NCI-H82 (cell line): Measurements from ENCODE around the gene CD82.
"Not testable (repeated sequence)": the region's sequence is repeated elsewhere in the genome, so short reads cannot be mapped to it uniquely, and the experiment has no call there.

Experiments
- DNase-seq: peaks from one replicate; lab custom pipeline; 2025; lab: John Stamatoyannopoulos, UW

CD82 gene

GRCh38 chr11:44533921-44534711 is 31.3 kb upstream of the CD82 start:
- no peak for DNase-seq

DNA sequence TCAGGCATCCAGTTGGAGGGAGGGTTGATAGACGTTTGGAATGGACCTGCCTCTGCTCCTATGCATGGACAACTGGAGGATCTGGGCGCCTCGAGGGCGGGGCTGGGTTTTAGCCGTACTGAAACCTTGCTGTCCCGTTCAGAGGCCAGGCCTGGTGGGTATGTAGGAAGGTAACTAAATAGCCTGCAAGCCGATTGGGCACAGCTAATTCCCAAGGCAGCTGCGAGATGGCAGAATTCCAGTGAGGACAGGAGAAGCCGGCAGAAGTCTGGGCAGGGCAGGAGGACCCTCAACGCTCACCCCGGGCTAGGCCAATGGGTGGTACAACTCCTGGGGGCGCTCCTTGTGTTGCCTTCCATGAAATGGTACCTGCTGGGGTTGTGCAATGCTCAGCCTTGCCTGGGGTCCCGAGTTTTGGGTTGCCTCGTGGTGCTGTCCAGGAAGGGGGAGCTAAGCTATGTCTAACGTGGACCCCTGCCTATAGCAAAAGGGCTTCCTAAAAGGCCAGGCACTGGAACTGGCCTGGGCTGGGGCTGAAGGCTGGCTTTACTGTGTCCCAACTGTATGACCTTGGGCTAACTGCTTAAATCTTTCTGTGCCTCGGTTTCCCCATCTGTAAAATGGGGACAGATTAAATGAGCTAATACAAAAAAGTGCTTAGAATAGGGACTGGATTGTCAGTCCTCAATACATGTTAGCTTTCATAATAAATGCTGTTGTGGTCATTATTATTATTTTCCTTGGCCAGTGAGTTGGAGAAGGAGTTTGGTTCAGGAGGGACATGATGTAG is 30.1 kb upstream of the CD82 start:
- peak; percentile 9 for DNase-seq

GRCh38 chr11:44536788-44537516 is 28.5 kb upstream of the CD82 start:
- no peak for DNase-seq

GRCh38 chr11:44537679-44538078 is 27.8 kb upstream of the CD82 start:
- no peak for DNase-seq

GRCh38 chr11:44538375-44539054 is 26.9 kb upstream of the CD82 start:
- peak; percentile 79 for DNase-seq

DNA sequence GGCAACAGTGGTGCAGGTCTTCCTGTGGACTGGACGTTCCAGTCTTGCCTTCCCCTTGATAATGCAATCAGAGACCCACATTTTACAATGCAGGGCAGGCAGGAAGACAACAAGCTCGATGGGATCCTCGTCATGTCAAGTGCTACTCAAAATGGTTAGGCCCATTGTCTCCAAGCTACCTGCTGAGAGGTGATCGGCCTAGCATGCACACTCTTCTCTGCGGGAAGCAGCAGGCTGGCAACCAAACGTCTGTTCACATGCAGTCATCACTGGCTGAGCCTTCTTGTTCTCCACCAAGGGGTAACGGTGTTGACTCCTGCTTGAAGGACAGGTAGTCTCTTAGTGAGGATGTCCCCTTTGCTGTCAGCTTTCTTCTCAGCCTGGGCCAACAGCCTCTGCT is 25.5 kb upstream of the CD82 start:
- DNase-seq, result no peak

- no peak for DNase-seq
Observed at GRCh38 chr11:44540667-44541066, 24.8 kb upstream of the CD82 start.

DNA sequence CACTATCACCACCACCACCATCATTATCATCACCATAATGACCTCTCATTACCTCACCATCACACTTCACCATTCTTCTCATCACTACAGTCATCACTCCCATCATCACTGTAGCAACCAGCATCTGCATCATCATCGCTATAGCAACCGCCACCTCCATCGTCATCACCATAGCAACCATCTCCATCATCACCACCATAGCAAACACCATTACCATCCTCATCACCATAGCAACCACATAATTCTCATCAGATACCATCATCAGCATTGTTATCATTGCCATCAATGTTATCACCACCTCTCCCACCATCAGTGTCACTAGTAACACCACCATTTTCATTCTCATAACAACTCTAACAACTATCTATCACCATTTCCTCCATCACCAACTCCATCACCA is 23.1 kb upstream of the CD82 start:
- DNase-seq, result no peak

- not testable (repeated sequence) for DNase-seq
Observed at GRCh38 chr11:44546984-44547383, 18.5 kb upstream of the CD82 start.

DNA sequence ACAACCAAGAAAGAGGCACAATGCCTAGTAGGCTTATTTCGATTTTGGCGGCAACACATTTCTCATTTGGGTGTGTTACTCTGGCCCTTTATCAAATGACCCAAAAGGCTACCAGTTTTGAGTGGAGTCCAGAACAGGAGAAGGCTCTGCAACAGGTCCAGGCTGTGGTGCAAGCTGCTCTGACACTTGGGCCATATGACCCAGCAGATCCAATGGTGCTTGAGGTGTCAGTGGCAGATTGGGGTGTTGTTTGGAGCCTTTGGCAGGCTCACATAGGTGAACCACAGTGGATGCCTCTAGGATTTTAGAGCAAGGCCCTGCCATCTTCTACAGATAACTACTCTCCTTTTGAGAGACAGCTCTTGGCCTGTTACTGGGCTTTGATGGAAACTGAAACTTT is 17.9 kb upstream of the CD82 start:
- not testable (repeated sequence) for DNase-seq

- DNase-seq, result no peak
Observed at GRCh38 chr11:44548032-44548695, 17.3 kb upstream of the CD82 start.

DNA sequence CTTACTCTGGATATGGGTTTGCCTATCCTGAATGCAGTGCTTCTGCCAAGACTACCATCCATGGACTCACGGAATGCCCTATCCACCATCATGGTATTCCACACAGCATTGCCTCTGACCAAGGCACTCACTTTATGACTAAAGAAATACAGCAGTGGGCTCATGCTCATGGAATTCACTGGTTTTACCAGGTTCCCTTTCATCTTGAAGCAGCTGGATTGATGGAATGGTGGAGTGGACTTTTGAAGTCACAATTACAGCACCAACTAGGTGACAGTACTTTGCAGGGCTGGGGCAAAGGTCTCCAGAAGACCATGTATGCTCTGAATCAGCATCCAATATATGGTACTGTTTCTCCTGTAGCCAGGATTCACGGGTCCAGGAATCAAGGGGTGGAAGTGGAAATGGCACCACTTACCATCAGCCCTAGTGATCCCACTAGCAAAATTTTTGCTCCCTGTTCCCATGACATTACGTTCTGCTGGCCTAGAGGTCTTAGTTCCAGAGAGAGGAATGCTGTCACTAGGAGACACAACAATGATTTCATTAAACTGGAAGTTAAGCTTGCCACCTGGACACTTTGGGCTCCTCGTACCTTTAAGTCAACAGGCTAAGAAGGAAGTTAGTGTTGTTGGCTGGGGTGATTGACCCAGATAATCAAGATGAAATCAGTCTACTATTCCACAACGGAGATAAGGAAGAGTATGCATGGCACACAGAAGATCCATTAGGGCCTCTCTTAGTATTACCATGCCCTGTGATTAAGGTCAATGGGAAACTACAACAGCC is 16.3 kb upstream of the CD82 start:
- DNase-seq, result not testable (repeated sequence)

DNA sequence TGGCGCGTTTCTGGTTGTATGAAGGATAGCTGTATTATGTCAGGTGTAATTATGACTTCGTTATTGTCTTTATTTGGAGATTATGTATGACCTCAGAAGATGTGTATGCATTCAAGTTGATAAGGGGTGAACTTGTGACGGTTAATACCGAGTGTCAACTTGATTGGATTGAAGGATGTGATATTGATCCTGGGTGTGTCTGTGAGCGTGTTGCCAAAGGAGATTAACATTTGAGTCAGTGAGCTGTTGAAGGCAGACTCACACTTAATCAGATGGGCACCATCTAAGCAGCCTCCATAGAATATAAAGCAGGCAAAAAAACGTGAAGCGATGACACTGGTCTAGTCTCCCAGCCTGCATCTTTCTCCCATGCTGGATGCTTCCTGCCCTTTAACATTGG is 15.3 kb upstream of the CD82 start:
- DNase-seq, result peak; percentile 45

DNA sequence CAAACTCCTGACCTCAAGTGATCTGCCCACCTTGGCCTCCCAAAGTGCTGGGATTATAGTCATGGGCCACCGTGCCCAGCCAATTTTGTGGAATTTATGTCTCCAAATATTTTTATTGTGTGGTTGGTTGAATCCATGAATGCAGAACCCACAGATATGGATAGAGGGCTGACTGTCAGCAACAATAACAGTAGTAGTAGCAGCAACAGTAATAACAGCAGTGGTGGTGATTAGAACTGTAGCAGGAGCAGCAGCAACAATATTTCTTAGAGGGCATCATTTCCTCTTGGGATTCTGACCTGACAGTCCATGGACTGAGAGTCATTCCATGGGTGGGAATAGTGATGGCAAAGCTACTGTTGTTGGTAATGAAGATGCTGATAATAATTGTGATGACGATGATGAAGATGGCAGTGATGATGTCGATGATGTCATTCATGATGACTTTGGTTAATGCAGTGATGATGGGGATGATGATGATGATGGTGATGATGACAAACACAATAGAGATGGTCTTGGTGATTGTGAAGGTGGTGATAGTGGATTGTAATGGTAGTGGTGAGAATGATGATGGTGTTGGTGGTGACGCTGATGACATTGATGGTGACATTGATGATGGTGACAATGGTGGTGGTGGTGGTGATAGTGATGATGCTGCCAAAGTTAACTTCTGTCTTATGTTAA is 13.9 kb upstream of the CD82 start:
- no peak for DNase-seq

DNA sequence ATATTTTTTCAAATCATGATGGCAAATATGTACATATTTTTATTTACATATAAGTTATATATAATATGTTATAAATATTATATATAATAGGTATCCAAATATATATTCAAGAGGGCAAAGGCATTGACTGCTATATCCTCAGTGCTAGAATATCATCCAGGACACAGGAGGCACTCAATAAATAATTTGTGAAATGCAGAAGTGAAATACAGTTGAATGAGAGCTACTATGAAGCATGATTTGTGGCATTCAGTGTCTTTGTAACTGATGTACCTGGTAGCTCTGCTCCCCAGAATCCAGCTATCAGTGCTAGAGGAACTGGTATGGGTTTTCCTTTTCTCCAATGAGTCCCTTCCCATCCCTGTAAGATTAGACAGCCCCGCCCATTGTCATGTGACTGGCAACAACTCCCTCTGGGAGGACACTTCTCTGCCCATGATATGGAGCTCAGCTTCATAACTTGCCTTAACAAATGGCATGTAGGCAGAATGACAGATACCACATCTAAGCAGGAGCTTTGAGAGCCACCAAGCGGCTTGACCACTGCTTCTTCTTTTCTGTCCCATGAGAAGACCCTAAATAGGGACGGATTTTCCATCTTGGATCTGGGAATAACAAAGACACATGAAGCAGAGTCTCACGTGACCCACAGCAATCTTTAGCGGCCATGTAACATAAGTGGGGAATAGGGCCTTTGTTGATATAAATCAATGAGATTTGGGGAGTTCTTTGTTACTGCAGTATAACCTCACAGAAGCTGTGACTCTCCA is 10.2 kb upstream of the CD82 start:
- peak; percentile 15 for DNase-seq

DNA sequence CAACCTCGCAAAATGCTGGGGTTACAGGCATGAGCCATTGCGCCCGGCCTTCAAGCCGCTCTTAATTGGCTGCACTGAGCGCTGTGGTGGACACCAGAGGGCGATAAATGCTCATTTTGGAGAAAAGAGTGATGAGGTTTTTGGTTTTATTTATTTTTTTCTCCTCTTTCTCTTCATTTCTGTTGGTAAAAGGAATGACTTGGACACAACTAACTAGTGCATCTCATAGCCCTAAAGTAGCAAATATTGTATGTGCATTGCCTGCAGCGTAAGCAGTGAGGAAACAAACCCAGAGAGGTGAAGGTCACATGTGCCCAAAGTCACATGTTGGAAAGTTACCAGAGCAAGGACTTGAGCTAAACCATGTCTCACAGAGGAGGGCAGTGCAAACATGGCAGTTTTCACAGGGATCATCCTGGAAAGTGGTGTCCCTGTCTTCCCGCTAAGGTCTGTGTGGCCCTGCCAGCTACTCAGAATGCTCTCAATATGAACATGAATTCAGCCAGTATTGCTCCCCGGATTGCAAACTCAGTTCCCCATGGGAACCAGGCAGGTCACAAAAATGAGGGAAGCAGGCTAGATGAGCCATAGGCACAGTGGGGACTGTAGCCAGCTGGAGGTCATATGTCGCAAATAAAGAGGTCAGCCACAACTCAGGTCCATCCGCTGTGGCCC is 8.6 kb upstream of the CD82 start:
- DNase-seq, result peak; percentile 46

DNA sequence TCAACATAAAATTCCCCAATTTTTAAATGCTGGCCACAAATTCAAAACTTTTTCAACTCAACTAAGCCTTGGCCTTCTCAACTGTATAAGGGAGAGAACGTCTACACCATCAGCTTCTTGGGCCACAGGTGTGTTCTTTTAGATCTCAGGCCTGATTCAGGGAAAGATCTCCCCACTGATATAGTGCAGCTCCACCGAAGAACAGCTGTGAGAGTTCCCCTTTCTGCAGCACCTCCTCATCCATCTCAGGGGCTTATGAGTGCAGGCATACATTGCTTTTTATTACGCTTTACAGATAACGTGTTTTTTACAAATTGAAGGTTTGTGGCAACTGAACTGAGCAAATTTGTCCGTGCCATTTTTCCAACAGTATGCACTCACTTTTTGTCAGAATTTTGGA is 8.0 kb upstream of the CD82 start:
- no peak for DNase-seq

- DNase-seq, result peak; percentile 77
Observed at GRCh38 chr11:44559207-44559939, 6.1 kb upstream of the CD82 start.
